Uterus (tissue), 2 donors: Measurements from ENCODE around the gene NTF4.

Experiments
- POLR2A ChIP-seq, 2 donors: fragments of 450-650 bp; IDR thresholded peaks; one replicate each; pipeline ENCODE4 v1.6.1; 2016; ENCODE audit warnings: antibody characterized with exemption in 2 of 2, mild to moderate bottlenecking in 1 of 2, moderate library complexity in 1 of 2
- TF ChIP-seq, protein P1 (sequence below), 4 experiments: fragments of 200-600 bp in 2 of 4; fragments of 450-650 bp in 2 of 4; sonication (generic) in 2 of 4; IDR thresholded peaks; one replicate each; pipeline ENCODE4 v1.5.1; 2016 to 2019; ENCODE audit warnings: antibody characterized with exemption in 4 of 4, mild to moderate bottlenecking in 2 of 4, moderate library complexity in 1 of 4

DNA sequence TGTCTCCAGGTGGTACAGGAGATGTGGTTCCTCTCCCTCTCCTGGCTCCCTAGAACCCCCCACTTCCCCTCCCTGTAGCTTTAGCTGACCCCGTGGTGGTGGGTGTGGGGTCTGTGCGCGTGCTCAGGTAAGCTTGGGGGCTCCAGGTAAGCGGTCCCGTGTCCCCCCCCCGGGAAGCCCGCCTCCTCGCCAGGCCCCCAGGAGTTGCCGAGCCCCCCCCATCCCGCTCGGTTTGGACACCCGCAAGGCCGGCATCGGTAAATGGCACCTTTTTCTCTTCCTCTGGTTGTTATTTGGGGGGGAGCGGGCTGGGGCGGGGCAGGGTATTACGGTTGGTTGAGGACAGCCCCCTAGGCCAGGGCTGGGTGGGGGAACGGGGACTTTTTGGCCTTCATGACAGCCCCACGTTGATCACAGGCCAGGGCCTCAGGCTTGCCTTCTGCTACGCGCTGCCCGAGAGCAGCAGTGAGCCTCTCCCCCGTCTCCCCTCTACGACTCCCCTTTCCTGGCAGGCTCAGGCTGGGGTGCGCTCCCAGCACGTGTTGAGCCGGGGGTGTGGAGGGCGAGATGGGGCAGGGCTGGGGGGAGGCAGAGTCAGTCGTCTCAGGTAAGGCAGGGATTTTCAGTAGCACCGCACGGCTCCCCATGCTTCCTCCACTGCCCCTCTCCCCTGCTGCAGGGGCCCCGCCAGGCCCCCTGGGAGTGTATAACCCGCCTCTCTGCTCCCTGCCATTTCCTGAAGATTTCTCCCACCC is 38.9 kb upstream of the NTF4 start:
- TF ChIP-seq, protein P1, sequence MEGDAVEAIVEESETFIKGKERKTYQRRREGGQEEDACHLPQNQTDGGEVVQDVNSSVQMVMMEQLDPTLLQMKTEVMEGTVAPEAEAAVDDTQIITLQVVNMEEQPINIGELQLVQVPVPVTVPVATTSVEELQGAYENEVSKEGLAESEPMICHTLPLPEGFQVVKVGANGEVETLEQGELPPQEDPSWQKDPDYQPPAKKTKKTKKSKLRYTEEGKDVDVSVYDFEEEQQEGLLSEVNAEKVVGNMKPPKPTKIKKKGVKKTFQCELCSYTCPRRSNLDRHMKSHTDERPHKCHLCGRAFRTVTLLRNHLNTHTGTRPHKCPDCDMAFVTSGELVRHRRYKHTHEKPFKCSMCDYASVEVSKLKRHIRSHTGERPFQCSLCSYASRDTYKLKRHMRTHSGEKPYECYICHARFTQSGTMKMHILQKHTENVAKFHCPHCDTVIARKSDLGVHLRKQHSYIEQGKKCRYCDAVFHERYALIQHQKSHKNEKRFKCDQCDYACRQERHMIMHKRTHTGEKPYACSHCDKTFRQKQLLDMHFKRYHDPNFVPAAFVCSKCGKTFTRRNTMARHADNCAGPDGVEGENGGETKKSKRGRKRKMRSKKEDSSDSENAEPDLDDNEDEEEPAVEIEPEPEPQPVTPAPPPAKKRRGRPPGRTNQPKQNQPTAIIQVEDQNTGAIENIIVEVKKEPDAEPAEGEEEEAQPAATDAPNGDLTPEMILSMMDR (IDR thresholded peaks at IDR 0.05): no peak
- no peak for TF ChIP-seq POLR2A (IDR thresholded peaks at IDR 0.05)
